Hindlimb muscle (tissue), 1 donor: ENCODE results near the gene ZNF593OS. TPM values are rescaled to one million over a fixed set of nuclear protein-coding genes. Genes with fewer than 3 reads are reported as not detected.

Experiments
- DNase-seq: peaks from one replicate; pipeline ENCODE4 v3.0.0-alpha.2; 2013
- polyA plus RNA-seq: library from polyadenylated mRNA; unstranded; fragments of 120-200 nt; gene quantifications from one replicate; pipeline ENCODE4 v1.2.1, GENCODE V29; 2013; ENCODE audit not compliant: insufficient read length

ZNF593OS gene
- 2.3 TPM for polyA plus RNA-seq

DNA sequence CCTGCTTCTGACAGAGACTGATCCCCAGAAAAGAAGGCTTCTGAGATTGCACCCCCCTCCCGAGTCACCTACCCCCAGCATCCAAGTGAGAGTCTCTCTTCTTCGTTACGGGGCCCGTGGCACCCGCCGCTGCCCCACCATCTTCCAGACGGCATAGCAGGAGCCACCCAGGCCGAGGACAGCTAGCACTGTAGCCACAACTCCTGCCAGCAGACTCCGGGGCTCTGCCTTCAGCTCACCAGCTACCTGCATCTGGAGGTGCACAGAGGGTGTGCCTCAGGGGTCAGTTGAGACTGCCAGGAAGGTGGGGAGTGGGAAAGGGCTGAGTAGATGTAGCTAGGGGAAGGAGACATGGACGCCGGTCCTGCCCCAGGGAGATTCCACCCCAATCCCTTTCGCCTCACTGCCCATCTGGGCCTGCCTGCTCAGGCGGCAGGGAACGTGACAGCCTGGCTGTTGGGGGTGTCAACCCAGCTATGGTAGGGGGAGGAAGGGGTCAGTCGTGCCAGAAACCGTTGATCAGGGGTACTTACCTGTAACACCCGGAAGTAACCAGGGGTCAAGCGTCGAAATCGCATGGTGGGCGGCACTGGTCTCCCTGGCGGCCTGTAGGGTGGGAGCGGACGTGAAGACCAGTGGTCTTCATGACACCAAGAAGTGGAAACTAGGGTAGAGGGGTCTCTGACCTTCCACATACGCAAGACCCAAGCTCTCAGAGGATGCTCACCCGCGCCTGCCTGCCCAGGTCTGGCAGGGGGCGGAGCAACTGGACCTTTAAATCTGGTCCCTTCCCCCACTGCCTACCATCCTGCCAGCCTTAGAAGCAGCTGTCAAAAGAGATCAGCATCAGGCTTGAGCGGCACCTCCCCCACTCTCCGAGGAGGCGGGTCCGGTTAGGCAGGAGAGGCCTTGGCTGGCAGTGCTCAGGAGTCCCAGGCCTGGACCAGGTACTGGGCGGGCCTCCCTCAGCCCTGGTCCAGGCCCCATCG, at the start of gene ZNF593OS:
Gene ZNF593OS, minus strand, starts transcription at position 749 of the 989 bp plus-strand sequence. Its CDS starts 171 bp downstream, at position 578.
- DNase-seq = no peak

- no peak for DNase-seq
Measured at GRCh38 chr1:26221094-26221493, 49.5 kb upstream of the ZNF593OS start.

DNA sequence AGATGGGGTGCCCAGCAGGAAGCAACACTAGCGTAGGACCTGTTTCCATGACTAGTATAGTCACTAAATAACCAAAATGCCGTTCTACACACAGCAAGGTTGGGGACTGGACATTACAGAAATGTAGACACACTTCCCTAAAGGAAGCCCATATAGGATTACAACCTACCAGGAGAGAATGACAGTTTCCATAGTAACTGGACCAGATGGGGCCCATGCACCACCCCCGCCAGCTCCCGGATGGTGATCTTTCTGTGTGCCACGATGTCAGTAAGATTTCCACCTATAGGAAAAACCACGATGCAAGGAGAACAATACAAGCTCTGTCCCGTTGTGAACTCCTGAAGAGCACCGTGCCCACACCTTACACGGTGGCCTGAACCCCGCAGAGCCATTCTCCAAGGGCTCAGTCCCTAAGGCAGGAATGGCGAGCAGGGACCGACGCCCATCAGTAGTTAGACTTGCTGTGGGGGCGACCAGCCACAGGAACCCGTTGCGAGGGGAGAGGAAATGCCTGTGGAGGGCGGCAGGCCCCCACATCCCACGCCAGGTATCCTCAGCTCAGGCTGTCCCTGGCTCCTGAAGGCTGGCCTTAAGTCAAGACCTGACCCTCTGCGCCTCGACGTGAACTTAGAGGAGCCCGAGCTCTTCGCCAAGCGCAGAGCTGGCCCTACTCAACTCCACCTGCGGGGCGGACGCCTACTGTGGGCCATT, 48.7 kb upstream of the ZNF593OS start:
- no peak for DNase-seq

- no peak for DNase-seq
Measured at GRCh38 chr1:26218906-26219494, 47.4 kb upstream of the ZNF593OS start.

DNA sequence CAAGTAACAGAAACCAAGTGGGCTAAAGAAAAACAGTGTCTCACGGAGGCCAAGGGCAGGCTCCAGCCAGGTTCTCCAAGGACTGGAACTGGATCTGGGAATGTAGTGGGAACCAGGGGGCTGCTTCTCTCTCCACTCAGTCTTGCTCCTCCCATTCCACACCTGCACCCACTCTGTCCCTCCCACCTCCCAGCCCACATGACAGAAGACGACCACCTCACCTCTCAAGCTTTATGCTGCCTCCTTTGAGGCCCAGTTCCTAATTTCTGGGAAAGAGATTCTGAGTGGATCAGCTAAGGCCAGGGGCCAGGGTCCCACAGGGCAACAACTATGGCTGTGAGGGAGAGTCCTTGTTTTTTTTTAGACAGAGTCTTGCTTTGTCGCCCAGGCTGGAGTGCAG, 43.6 kb upstream of the ZNF593OS start:
- DNase-seq = no peak

DNA sequence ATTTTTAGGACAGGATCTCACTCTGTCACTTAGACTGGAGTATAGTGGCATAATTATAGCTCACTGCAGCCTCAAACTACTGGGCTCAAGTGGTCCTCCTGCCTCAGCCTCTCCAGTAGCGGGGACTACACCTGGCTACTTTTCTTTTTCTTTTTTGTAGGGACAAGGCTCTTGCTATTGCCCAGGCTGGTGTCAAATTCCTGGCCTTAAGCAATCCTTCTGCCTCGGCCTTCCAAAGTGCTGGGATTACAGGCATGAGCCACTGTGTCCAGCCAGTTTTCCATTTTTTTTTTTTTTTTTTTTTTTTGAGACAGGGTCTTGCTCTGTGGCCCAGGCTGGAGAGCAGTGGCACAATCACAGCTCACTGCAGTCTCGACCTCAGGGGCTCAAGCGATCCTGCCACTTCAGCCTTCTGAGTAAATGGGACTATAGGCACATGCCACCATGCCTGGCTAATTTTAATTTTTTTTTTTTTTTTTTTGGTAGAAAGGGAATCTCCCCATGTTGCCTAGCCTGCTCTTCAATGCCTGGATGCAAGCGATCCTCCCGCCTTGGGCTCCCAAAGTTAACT, 41.8 kb upstream of the ZNF593OS start:
- no peak for DNase-seq

- no peak for DNase-seq
Measured at GRCh38 chr1:26212726-26213125, 41.1 kb upstream of the ZNF593OS start.

DNA sequence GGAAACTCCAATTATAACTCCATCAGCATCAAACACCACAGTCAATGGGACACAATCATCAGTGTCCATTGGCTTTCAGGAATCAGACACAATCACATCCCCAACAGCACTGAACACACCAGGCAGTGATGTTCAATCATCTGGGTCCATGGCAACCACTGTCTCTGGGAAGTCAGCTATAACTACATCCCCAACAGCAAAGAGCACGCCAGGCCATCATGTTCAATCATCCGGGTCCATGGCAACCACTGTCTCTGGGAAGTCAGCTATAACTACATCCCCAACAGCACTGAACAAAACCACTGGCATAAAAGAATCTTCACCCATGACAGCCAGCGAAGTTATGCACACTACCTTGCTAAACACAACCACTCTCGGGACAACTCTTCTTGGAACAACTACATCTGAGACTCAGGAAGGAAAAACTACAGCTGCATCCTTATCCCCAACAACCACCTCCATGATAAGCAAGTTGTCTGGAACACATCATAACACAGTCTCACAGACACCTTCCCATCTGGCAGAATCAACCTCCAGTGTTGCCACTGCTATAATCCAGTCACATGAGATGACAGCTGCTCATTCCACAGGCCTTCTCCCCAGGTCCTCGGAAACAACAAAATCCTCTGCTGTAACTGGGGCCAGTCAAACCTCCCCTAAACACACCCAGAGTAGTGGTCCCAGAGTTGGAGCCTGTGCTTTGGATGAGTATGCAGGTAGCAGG, 38.7 kb upstream of the ZNF593OS start:
- DNase-seq = no peak

DNA sequence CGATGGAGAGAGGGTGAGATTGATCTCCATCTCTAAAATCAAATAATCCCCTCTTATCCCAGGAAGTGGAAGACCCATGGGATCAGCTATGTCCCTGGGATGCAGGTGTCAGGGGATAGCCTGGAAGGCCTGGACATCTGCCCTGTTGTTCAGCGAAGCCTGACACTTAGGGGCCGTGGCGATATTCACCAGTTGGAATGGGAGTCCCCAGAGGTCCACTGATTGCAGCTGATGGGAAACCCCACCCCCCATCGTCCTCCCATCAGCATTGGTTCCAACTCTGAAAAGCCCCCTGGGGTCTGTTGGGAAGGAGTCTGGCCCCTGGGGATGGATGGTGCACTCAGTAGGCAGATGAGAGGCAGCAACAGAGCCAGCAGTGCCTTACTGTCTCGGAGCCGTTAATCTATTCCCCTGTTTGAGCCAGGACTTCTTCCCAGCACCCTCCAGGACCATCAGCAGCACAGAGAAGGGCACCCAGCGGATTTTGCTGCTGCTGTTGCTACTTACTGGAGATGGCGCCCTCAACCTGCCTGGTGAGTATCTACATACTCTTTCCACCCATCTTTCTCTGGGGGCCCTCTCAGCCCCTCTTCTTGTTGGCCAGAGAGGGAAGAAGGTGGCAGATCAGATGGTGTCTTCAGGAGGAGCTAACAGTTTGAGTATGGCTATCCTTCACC, 32.1 kb upstream of the ZNF593OS start:
- DNase-seq = no peak

GRCh38 chr1:26200413-26200812, 28.8 kb upstream of the ZNF593OS start:
- DNase-seq = no peak

DNA sequence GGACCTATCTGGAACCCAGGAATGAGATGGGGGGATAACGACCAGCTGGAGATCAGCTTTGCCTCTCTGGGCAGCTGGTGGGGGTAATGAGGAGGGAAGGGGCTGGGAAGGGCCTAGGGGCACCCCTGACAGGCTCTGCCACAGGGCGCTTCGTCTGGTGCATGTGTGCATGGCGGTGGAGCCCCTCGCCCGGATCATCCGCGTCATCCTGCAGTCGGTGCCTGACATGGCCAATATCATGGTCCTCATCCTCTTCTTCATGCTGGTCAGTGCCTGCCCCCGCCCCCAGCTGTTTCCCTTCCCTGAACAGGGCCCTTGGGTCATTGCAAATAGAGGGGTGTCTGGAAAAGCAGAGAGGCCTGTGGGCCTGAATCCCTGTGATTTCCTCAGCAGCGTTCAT, 26.2 kb upstream of the ZNF593OS start:
- no peak for DNase-seq

- no peak for DNase-seq
Measured at GRCh38 chr1:26197301-26197700, 25.7 kb upstream of the ZNF593OS start.

DNA sequence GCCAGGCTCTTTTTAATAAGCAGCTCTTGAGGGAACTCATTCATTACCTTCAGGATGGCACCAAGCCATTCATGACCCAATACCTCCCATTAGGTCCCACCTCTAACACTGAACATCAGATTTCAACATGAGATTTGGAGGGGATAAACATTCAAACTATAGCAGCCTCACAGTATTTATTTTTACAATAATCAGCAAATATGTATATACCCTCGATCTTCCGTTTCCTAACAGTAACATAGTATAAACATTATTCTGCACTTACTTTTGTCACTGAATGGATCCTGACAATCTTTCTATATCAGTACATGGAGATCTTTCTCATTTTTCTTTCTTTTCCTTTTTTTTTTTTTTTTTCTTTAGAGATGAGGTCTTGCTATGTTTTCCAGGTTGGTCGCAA, 24.2 kb upstream of the ZNF593OS start:
- DNase-seq = no peak

- no peak for DNase-seq
Measured at GRCh38 chr1:26191739-26192138, 20.1 kb upstream of the ZNF593OS start.

DNA sequence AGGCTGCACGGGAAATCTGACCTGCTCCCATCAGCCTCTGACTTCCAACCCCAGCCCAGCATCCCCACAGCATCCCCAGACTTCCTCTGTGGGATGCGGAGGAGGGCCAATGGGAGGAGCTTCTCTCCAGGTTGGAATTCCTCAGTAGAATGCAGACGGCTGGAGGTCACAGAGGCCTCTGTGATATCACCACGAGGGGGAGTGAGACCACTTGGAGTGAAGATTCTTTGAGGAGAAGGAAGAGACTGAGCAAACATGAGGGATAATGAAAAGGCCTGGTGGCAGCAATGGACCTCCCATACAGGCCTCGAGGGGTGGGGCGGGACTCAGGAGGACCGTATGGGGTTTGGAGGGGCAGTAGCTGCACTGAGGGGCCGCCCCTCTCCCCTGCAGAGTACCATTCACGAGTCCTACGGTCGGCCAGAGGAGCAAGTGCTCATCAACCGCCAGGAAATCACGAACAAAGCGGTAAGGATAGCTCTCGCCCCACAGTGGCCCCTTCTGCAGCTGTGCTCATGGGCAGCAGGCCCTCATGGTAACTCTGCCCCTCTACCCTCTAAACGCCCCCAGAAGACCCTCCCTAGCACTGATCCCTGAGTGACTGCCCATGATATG, 18.8 kb upstream of the ZNF593OS start, which contains the start of gene CATSPER4:
Gene CATSPER4, plus strand, starts transcription at position 230 of the 615 bp plus-strand sequence. Its CDS starts 26 bp downstream, at position 256.
- no peak for DNase-seq

GRCh38 chr1:26189751-26190275, 18.2 kb upstream of the ZNF593OS start:
- no peak for DNase-seq

DNA sequence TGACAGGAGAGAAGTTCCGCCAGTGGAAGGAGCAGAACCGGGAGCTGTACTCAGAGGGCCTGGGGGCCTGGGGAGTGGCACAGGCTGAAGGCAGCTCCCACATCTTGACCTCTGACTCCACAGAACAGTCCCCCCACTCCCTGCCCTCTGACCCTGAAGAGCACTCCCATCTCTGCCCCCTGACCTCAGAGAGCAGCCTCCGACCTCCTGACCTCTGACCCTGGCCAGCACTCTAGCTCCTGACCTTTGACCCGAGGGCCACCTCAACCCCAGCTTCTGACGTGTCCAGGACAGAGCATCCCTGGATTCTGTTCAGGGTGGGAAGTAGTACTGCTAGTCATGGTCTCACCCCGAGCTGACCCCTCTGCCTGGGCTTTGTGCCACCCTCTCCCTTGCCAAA, 17.7 kb upstream of the ZNF593OS start:
- DNase-seq = no peak

- no peak for DNase-seq
Measured at GRCh38 chr1:26188477-26188876, 16.8 kb upstream of the ZNF593OS start.

DNA sequence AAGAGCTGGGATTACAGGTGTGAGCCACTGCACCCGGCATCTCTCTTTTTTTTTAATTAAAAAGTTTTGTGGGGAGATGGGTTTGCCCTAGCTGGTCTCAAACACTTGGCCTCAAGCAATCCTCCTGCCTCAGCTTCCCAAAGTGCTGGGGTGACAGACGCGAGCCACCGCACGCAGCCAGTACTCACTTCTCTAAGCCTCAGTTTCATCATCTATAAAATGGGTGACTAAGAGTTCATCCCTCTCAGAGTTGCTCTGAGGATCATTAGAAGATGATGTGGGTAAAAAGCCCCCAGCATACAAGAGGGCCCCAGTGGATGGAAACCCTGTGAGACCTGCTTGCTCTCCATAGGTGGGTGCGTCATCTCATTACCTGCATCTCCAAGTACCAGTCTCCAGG, 16.2 kb upstream of the ZNF593OS start:
- DNase-seq = no peak

- DNase-seq = no peak
Measured at GRCh38 chr1:26184883-26185282, 13.3 kb upstream of the ZNF593OS start.

- no peak for DNase-seq
Measured at GRCh38 chr1:26184086-26184485, 12.5 kb upstream of the ZNF593OS start.
